K562 (cell line): ENCODE measurements around the gene RNF26. TPM values are rescaled to one million over a fixed set of nuclear protein-coding genes. Genes with fewer than 3 reads are reported as not detected.

Experiments
- ARID1B ChIP-seq: fragments of 450-650 bp; IDR thresholded peaks from 2 replicates; pipeline ENCODE4 v1.6.1; 2016; ENCODE audit warnings: antibody characterized with exemption, mild to moderate bottlenecking, inconsistent platforms
- COPS2 ChIP-seq: fragments of 450-650 bp; conservative IDR thresholded peaks from 2 replicates; pipeline ENCODE4 v1.6.1; 2016; ENCODE audit warnings: mild to moderate bottlenecking, moderate library complexity
- CREB1 ChIP-seq, 2 experiments: sonication (generic) in 1 of 2; formaldehyde crosslinking in 1 of 2; IDR thresholded peaks; 2 replicates each; pipeline versions ENCODE4 v1.6.1 to v1.8.0; 2012 to 2022; ENCODE audit warnings: inconsistent platforms in 1 of 2, mild to moderate bottlenecking in 1 of 2, missing genetic modification reagents in 1 of 2, moderate library complexity in 1 of 2
- ELF2 ChIP-seq: fragments of 250-450 bp; sonication (Bioruptor Pico); IDR thresholded peaks from 2 replicates; pipeline ENCODE4 v1.5.0; 2021; ENCODE audit warnings: mild to moderate bottlenecking
- GABPA ChIP-seq: fragments of 200-800 bp; sonication (Bioruptor generic); conservative IDR thresholded peaks from 2 replicates; pipeline ENCODE4 v1.6.1; 2016; ENCODE audit warnings: low read depth, missing genetic modification characterization, missing compliant biosample characterization
- HNRNPL ChIP-seq: fragments of 200-400 bp; formaldehyde crosslinking; IDR thresholded peaks from 2 replicates; pipeline ENCODE4 v1.6.1; 2017; ENCODE audit warnings: low read depth, mild to moderate bottlenecking, low read length
- L3MBTL2 ChIP-seq: fragments of 450-650 bp; IDR thresholded peaks from 2 replicates; pipeline ENCODE4 v1.6.1; 2016; ENCODE audit warnings: mild to moderate bottlenecking, moderate library complexity
- NONO ChIP-seq, 2 experiments: fragments of 200-400 bp in 1 of 2; fragments of 450-650 bp in 1 of 2; formaldehyde crosslinking in 1 of 2; IDR thresholded peaks; 2 replicates each; pipeline ENCODE4 v1.6.1; 2017; ENCODE audit warnings: low read depth in 2 of 2, mild to moderate bottlenecking in 2 of 2, moderate library complexity in 2 of 2, low read length in 1 of 2
- SIN3A ChIP-seq, 2 experiments: fragments of 150-350 bp in 1 of 2; IDR thresholded peaks; 2 replicates each; pipeline ENCODE4 v1.6.1; 2011 to 2016; ENCODE audit warnings: borderline replicate concordance in 2 of 2, low read depth in 2 of 2, low read length in 2 of 2, mild to moderate bottlenecking in 2 of 2, moderate library complexity in 2 of 2; ENCODE audit not compliant: control insufficient read depth in 1 of 2
- TAF1 ChIP-seq: IDR thresholded peaks from 2 replicates; pipeline ENCODE4 v1.6.1; 2011; ENCODE audit warnings: mild to moderate bottlenecking, low read length, moderate library complexity; ENCODE audit not compliant: insufficient read depth, control insufficient read depth, severe bottlenecking; ENCODE audit errors: extremely low read depth
- ZFX ChIP-seq: sonication (generic); formaldehyde crosslinking; IDR thresholded peaks from 2 replicates; pipeline ENCODE4 v1.8.0; 2022; ENCODE audit warnings: mild to moderate bottlenecking, missing genetic modification reagents, moderate library complexity
- polyA plus RNA-seq, 8 experiments: library from polyadenylated mRNA; depleted of rRNA in 4 of 8; stranded (reverse) in 5 of 8; unstranded in 3 of 8; fragments of >200 nt; fragmentation: Nextera tagmentation in 2 of 8; fragmentation: Illumina TruSeq in 1 of 8; extraction: Ambion mirVana in 2 of 8; extraction: Trizol in 1 of 8; gene quantifications; 2 replicates each; pipeline versions ENCODE4 v1.2.1 to v1.2.3, GENCODE V29; 2011 to 2014; ENCODE audit warnings: inconsistent platforms in 1 of 8, missing spikeins in 1 of 8
- total RNA-seq, 7 experiments: library from RNA; depleted of rRNA in 6 of 7; stranded (reverse); fragments of >200 nt in 6 of 7; fragmentation: Illumina TruSeq in 2 of 7; extraction: Trizol in 2 of 7; gene quantifications; 2 replicates each; pipeline versions ENCODE4 v1.2.1 to v1.2.3, GENCODE V29; 2011 to 2021; ENCODE audit warnings: low replicate concordance in 1 of 7
- TF ChIP-seq, protein P1 (sequence below): fragments of 450-650 bp; IDR thresholded peaks from 2 replicates; pipeline ENCODE4 v1.6.1; 2016; ENCODE audit warnings: mild to moderate bottlenecking, moderate library complexity
- TF ChIP-seq, protein P2 (sequence below): sonication (generic); formaldehyde crosslinking; IDR thresholded peaks from 2 replicates; pipeline ENCODE4 v1.8.1; 2023; ENCODE audit warnings: mild to moderate bottlenecking, missing genetic modification reagents, moderate library complexity

RNF26 gene
- total and polyA plus RNA-seq, 9 of the 15 experiments (the other 6 are each of a cell fraction or from before 2014, with no cell fraction given) = 5.3 to 53.6 (median 12.7) TPM

DNA sequence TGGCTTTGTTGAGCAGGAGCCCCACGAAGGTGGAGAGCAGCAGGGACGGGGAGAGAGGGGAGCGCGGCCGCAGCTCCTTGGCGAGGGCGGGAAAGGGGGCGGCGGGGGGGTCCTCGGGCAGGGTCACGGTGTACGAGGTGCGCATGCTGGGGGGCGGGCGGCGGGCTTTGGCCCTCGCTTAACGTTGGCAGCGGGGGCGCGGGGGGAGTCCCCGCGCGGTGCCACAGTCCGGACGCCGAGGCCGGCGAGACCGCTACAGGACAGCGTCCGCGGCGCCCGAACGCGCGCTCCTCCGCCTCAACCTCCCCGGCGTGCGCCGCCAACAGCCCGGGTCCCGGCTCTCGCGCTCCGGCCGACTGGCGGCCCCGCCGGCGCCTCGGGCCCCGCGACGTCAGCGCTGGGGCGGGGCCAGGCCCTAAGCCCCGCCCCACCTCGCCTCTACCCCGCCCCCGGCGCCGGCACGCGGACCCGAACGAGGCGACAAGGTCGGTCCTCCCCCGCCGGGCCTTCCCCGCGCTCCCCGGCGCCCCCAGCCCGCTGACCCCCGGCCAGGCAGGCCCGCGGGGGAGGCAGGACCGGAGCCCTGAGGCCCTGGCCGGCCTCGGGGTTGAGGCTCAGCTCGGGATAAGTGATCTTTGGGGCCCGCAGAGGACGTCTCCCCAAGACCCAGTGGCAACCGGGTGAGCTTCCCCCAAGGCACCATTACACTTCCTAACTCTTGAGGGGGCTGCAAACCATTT, 29.7 kb downstream of the RNF26 start (continued):
- TF ChIP-seq, protein P1, sequence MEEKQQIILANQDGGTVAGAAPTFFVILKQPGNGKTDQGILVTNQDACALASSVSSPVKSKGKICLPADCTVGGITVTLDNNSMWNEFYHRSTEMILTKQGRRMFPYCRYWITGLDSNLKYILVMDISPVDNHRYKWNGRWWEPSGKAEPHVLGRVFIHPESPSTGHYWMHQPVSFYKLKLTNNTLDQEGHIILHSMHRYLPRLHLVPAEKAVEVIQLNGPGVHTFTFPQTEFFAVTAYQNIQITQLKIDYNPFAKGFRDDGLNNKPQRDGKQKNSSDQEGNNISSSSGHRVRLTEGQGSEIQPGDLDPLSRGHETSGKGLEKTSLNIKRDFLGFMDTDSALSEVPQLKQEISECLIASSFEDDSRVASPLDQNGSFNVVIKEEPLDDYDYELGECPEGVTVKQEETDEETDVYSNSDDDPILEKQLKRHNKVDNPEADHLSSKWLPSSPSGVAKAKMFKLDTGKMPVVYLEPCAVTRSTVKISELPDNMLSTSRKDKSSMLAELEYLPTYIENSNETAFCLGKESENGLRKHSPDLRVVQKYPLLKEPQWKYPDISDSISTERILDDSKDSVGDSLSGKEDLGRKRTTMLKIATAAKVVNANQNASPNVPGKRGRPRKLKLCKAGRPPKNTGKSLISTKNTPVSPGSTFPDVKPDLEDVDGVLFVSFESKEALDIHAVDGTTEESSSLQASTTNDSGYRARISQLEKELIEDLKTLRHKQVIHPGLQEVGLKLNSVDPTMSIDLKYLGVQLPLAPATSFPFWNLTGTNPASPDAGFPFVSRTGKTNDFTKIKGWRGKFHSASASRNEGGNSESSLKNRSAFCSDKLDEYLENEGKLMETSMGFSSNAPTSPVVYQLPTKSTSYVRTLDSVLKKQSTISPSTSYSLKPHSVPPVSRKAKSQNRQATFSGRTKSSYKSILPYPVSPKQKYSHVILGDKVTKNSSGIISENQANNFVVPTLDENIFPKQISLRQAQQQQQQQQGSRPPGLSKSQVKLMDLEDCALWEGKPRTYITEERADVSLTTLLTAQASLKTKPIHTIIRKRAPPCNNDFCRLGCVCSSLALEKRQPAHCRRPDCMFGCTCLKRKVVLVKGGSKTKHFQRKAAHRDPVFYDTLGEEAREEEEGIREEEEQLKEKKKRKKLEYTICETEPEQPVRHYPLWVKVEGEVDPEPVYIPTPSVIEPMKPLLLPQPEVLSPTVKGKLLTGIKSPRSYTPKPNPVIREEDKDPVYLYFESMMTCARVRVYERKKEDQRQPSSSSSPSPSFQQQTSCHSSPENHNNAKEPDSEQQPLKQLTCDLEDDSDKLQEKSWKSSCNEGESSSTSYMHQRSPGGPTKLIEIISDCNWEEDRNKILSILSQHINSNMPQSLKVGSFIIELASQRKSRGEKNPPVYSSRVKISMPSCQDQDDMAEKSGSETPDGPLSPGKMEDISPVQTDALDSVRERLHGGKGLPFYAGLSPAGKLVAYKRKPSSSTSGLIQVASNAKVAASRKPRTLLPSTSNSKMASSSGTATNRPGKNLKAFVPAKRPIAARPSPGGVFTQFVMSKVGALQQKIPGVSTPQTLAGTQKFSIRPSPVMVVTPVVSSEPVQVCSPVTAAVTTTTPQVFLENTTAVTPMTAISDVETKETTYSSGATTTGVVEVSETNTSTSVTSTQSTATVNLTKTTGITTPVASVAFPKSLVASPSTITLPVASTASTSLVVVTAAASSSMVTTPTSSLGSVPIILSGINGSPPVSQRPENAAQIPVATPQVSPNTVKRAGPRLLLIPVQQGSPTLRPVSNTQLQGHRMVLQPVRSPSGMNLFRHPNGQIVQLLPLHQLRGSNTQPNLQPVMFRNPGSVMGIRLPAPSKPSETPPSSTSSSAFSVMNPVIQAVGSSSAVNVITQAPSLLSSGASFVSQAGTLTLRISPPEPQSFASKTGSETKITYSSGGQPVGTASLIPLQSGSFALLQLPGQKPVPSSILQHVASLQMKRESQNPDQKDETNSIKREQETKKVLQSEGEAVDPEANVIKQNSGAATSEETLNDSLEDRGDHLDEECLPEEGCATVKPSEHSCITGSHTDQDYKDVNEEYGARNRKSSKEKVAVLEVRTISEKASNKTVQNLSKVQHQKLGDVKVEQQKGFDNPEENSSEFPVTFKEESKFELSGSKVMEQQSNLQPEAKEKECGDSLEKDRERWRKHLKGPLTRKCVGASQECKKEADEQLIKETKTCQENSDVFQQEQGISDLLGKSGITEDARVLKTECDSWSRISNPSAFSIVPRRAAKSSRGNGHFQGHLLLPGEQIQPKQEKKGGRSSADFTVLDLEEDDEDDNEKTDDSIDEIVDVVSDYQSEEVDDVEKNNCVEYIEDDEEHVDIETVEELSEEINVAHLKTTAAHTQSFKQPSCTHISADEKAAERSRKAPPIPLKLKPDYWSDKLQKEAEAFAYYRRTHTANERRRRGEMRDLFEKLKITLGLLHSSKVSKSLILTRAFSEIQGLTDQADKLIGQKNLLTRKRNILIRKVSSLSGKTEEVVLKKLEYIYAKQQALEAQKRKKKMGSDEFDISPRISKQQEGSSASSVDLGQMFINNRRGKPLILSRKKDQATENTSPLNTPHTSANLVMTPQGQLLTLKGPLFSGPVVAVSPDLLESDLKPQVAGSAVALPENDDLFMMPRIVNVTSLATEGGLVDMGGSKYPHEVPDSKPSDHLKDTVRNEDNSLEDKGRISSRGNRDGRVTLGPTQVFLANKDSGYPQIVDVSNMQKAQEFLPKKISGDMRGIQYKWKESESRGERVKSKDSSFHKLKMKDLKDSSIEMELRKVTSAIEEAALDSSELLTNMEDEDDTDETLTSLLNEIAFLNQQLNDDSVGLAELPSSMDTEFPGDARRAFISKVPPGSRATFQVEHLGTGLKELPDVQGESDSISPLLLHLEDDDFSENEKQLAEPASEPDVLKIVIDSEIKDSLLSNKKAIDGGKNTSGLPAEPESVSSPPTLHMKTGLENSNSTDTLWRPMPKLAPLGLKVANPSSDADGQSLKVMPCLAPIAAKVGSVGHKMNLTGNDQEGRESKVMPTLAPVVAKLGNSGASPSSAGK = 0 out of 2 replicates have a peak, but pooled peaks have one; percentile 42
- peak; percentile 91 for TF ChIP-seq L3MBTL2
- TF ChIP-seq TAF1 = peak; percentile 57
- TF ChIP-seq NONO (IDR thresholded peaks at IDR 0.05; ENCODE audit: low read depth in 2 of 2, low read length in 1 of 2) = 0 out of 4 replicates have a peak, but pooled peaks of 1 of the 2 experiments have one; percentile 28
- no peak for TF ChIP-seq HNRNPL
- TF ChIP-seq, protein P2, sequence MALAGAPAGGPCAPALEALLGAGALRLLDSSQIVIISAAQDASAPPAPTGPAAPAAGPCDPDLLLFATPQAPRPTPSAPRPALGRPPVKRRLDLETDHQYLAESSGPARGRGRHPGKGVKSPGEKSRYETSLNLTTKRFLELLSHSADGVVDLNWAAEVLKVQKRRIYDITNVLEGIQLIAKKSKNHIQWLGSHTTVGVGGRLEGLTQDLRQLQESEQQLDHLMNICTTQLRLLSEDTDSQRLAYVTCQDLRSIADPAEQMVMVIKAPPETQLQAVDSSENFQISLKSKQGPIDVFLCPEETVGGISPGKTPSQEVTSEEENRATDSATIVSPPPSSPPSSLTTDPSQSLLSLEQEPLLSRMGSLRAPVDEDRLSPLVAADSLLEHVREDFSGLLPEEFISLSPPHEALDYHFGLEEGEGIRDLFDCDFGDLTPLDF (CRISPR knock-in tag) = peak; percentile 18; the same call in 1 of the 2 replicates
- TF ChIP-seq GABPA (tag) = no peak
- peak; percentile 40; the same call in 1 of the 2 replicates for TF ChIP-seq ZFX (CRISPR knock-in tag)
- no peak for TF ChIP-seq ARID1B
- peak in 1 of 2 experiments; percentile 11; a peak in 1 of 4 replicates for TF ChIP-seq SIN3A (IDR thresholded peaks at IDR 0.05; ENCODE audit: borderline replicate concordance in 2 of 2, control insufficient read depth in 1 of 2, low read depth in 2 of 2, low read length in 2 of 2)
- 0 out of 2 replicates have a peak, but pooled peaks have one; percentile 28 for TF ChIP-seq CREB1 (IDR thresholded peaks at IDR 0.05)
- no peak for TF ChIP-seq CREB1 (CRISPR knock-in tag; IDR thresholded peaks at IDR 0.05)
- no peak for TF ChIP-seq COPS2
- TF ChIP-seq ELF2 (CRISPR knock-in tag) = no peak
